RWPE1 (cell line): Measurements from ENCODE around the gene SLC38A1.

Source experiments
- CTCF ChIA-PET: fragments of 350-600 bp; sonication (Branson Sonifier 250); formaldehyde crosslinking; extraction: SDS; loops from one replicate; lab custom pipeline; 2021; lab: Yijun Ruan, JAX
- POLR2A ChIA-PET: fragments of 400-600 bp; formaldehyde crosslinking; extraction: SDS; loops from one replicate; lab custom pipeline; 2020; ENCODE audit warnings: antibody characterized with exemption; ENCODE audit not compliant: low non-redundant PET; lab: Yijun Ruan, JAX
- DNase-seq: peaks from one replicate; pipeline ENCODE4 v3.0.0; 2012; ENCODE audit warnings: low spot score
- H3K27ac ChIP-seq: fragments of 450-650 bp; 2 replicates; pipeline ENCODE4 v1.5.1; 2017
- CTCF ChIP-seq: fragments of 450-650 bp; conservative IDR thresholded peaks from 2 replicates; pipeline ENCODE4 v1.5.1; 2017; ENCODE audit warnings: low read depth, mild to moderate bottlenecking

The SLC38A1 gene

GRCh38 chr12:46260913-46261476 lies 7.8 kb downstream of the SLC38A1 start:
- peak; percentile 55 for DNase-seq
- no peak overlapping the region for H3K27ac ChIP-seq
- no peak for TF ChIP-seq CTCF
- ChIA-PET POLR2A (no interaction called here), CTCF (interaction anchor here (0.5 to 0.6 kb wide), 2 partner anchors 95 to 960 kb away, joined by 3 to 5 read pairs; no protein-coding TSS in a partner anchor)

GRCh38 chr12:46260124-46260912 lies 8.5 kb downstream of the SLC38A1 start:
- DNase-seq, result no peak
- no peak for TF ChIP-seq CTCF
- CTCF ChIA-PET, result interaction anchor here (0.5 kb wide), 1 partner anchor 961 kb away, joined by 5 read pairs; no protein-coding TSS in a partner anchor
- no peak overlapping the region for H3K27ac ChIP-seq
- POLR2A ChIA-PET, result no interaction called here

- POLR2A ChIA-PET, result no interaction called here
- no peak for DNase-seq
- H3K27ac ChIP-seq, result no peak overlapping the region
- CTCF ChIA-PET, result no interaction called here
- TF ChIP-seq CTCF, result no peak
Observed at GRCh38 chr12:46259713-46260112, 9.1 kb downstream of the SLC38A1 start.

GRCh38 chr12:46259071-46259470 lies 9.8 kb downstream of the SLC38A1 start:
- no peak for DNase-seq
- ChIA-PET POLR2A (no interaction called here), CTCF (no interaction called here)
- no peak overlapping the region for H3K27ac ChIP-seq
- TF ChIP-seq CTCF, result no peak

- TF ChIP-seq CTCF, result no peak
- DNase-seq, result no peak
- POLR2A ChIA-PET, result no interaction called here
- no peak overlapping the region for H3K27ac ChIP-seq
- CTCF ChIA-PET, result no interaction called here
Observed at GRCh38 chr12:46258129-46258528, 10.7 kb downstream of the SLC38A1 start.

GRCh38 chr12:46256942-46257341 lies 11.9 kb downstream of the SLC38A1 start:
- POLR2A ChIA-PET, result no interaction called here
- no peak for DNase-seq
- H3K27ac ChIP-seq, result peak overlapping the region; percentile 47
- CTCF ChIA-PET, result no interaction called here
- no peak for TF ChIP-seq CTCF
